ENCODE results near the gene ALOXE3.

The ALOXE3 gene

DNA sequence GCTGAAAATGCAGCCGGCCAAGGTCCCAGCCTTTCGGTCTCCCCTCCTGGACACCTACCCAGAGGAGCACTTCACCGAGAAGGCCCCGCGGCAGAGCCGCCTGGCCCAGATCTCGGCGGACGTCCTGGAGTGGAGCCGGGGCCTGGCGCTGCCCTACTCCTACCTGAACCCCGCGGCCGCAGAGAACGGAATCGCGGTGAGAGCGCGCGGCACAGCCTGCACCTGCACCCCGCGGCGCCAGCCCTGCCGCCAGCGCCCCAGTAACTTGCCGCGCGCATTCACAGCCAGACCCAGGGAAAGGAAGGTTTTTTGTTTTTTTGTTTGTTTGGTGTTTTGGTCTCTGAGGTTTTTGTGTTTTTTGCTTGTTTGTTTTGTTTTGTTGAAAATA is 46.0 kb downstream of the ALOXE3 start:
- no peaks in the 10 kb centered on the region for H3K79me2 ChIP-seq (ENCODE audit: insufficient read depth, low read length)
- no peaks in the 10 kb centered on the region for H4K20me1 ChIP-seq (ENCODE audit: insufficient read depth, low read length)
- no peak overlapping the region for H2AFZ ChIP-seq (ENCODE audit: low read length)
- H3K4me3 ChIP-seq (ENCODE audit: low read depth, low read length, poor library complexity, severe bottlenecking) = no peak overlapping the region
- H3K9me3 ChIP-seq (ENCODE audit: low read length) = no peaks in the 10 kb centered on the region
- no peak overlapping the region for H3K9ac ChIP-seq (ENCODE audit: low read length)
- no peaks in the 10 kb centered on the region for H3K36me3 ChIP-seq (ENCODE audit: insufficient read depth, low read length)
- no peak overlapping the region for H3K27ac ChIP-seq (ENCODE audit: low read depth, low read length, poor library complexity, severe bottlenecking)
- H3K4me2 ChIP-seq (ENCODE audit: low read length) = no peak overlapping the region
- no peaks in the 10 kb centered on the region for H3F3A ChIP-seq (ENCODE audit: insufficient read depth, low read length)
- H3K4me1 ChIP-seq (ENCODE audit: insufficient read depth, low read length, severe bottlenecking) = no peaks in the 10 kb centered on the region
- no peak for TF ChIP-seq EZH2 (IDR thresholded peaks at IDR 0.05; ENCODE audit: borderline replicate concordance, low read length)
- TF ChIP-seq, protein P1, sequence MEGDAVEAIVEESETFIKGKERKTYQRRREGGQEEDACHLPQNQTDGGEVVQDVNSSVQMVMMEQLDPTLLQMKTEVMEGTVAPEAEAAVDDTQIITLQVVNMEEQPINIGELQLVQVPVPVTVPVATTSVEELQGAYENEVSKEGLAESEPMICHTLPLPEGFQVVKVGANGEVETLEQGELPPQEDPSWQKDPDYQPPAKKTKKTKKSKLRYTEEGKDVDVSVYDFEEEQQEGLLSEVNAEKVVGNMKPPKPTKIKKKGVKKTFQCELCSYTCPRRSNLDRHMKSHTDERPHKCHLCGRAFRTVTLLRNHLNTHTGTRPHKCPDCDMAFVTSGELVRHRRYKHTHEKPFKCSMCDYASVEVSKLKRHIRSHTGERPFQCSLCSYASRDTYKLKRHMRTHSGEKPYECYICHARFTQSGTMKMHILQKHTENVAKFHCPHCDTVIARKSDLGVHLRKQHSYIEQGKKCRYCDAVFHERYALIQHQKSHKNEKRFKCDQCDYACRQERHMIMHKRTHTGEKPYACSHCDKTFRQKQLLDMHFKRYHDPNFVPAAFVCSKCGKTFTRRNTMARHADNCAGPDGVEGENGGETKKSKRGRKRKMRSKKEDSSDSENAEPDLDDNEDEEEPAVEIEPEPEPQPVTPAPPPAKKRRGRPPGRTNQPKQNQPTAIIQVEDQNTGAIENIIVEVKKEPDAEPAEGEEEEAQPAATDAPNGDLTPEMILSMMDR (IDR thresholded peaks at IDR 0.05; ENCODE audit: low read length) = no peak
- peaks cover 7% of the 10 kb centered on the region; the same call in 1 of the 2 replicates for H3K27me3 ChIP-seq (ENCODE audit: insufficient read depth, low read length)
- no peaks in the 10 kb centered on the region for H3K9me2 ChIP-seq (ENCODE audit: low read depth, low read length)

- Histone ChIP-seq H3K4me2 (ENCODE audit: low read length) (no peak overlapping the region), H3K4me1 (ENCODE audit: insufficient read depth, low read length, severe bottlenecking) (no peaks in the 10 kb centered on the region), H4K20me1 (ENCODE audit: insufficient read depth, low read length) (no peaks in the 10 kb centered on the region), H3K4me3 (ENCODE audit: low read depth, low read length, poor library complexity, severe bottlenecking) (no peak overlapping the region), H3K36me3 (ENCODE audit: insufficient read depth, low read length) (no peaks in the 10 kb centered on the region), H2AFZ (ENCODE audit: low read length) (no peak overlapping the region), H3K9me2 (ENCODE audit: low read depth, low read length) (no peaks in the 10 kb centered on the region), H3K27me3 (ENCODE audit: insufficient read depth, low read length) (peaks cover 7% of the 10 kb centered on the region; the same call in 1 of the 2 replicates), H3K9ac (ENCODE audit: low read length) (no peak overlapping the region), H3K79me2 (ENCODE audit: insufficient read depth, low read length) (no peaks in the 10 kb centered on the region), H3K9me3 (ENCODE audit: low read length) (no peaks in the 10 kb centered on the region), H3K27ac (ENCODE audit: low read depth, low read length, poor library complexity, severe bottlenecking) (no peak overlapping the region), H3F3A (ENCODE audit: insufficient read depth, low read length) (no peaks in the 10 kb centered on the region)
- TF ChIP-seq EZH2 (IDR thresholded peaks at IDR 0.05; ENCODE audit: borderline replicate concordance, low read length) = no peak
- TF ChIP-seq, protein P1 (IDR thresholded peaks at IDR 0.05; ENCODE audit: low read length) = no peak
Measured at GRCh38 chr17:8071496-8071895, 46.8 kb downstream of the ALOXE3 start.

DNA sequence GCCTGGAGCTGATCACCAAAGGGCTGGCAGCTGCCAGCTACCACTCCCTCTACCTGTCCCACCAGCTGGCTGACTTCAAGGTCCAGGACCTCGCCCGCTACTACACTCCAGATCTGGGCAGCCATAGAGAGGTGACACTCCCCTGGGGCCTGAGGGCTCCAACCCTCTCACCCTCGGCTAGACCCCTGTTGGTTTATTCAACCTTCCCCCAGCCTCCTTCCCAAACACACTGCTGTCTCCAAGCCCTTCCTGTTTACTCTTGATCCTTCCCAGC is 48.8 kb downstream of the ALOXE3 start:
- peaks cover 7% of the 10 kb centered on the region; the same call in 1 of the 2 replicates for H3K27me3 ChIP-seq (ENCODE audit: insufficient read depth, low read length)

More for the DNA sequence above, 48.8 kb downstream of the ALOXE3 start:
- Histone ChIP-seq H4K20me1 (ENCODE audit: insufficient read depth, low read length) (no peaks in the 10 kb centered on the region), H3K9ac (ENCODE audit: low read length) (no peak overlapping the region), H3K27ac (ENCODE audit: low read depth, low read length, poor library complexity, severe bottlenecking) (no peak overlapping the region), H3K4me1 (ENCODE audit: insufficient read depth, low read length, severe bottlenecking) (no peaks in the 10 kb centered on the region), H3K9me3 (ENCODE audit: low read length) (no peaks in the 10 kb centered on the region), H3K9me2 (ENCODE audit: low read depth, low read length) (no peaks in the 10 kb centered on the region), H3K79me2 (ENCODE audit: insufficient read depth, low read length) (no peaks in the 10 kb centered on the region), H2AFZ (ENCODE audit: low read length) (no peak overlapping the region), H3F3A (ENCODE audit: insufficient read depth, low read length) (no peaks in the 10 kb centered on the region), H3K4me2 (ENCODE audit: low read length) (no peak overlapping the region), H3K36me3 (ENCODE audit: insufficient read depth, low read length) (no peaks in the 10 kb centered on the region), H3K4me3 (ENCODE audit: low read depth, low read length, poor library complexity, severe bottlenecking) (no peak overlapping the region)
- TF ChIP-seq, protein P1 (IDR thresholded peaks at IDR 0.05; ENCODE audit: low read length) = no peak
- no peak for TF ChIP-seq EZH2 (IDR thresholded peaks at IDR 0.05; ENCODE audit: borderline replicate concordance, low read length)
